Measurements from ENCODE around the gene LAMA2.

LAMA2 gene

DNA sequence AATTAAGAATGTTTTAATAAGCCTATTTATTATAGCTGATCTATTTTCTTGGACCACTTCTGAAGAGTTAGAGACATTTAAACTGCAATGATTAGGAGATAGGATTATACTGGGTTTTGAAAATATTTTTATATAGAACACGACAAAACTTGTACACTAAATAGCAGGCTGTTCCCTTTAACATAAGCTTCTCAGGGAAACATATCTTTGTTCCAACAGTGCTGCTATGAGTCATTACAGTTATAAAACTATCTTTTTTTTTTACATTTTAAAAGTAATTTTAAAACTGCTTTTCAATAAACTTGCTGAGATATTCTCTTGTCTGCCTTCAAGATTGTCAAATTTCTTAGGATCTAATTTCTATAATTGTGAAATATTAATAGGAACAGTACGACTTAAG lies 438.0 kb downstream of the LAMA2 start:
- DNase-seq (ENCODE audit: low spot score) = no peak

- peak; percentile 42 for DNase-seq (ENCODE audit: low spot score)
Measured at GRCh38 chr6:129321303-129321702, 438.4 kb downstream of the LAMA2 start.

DNA sequence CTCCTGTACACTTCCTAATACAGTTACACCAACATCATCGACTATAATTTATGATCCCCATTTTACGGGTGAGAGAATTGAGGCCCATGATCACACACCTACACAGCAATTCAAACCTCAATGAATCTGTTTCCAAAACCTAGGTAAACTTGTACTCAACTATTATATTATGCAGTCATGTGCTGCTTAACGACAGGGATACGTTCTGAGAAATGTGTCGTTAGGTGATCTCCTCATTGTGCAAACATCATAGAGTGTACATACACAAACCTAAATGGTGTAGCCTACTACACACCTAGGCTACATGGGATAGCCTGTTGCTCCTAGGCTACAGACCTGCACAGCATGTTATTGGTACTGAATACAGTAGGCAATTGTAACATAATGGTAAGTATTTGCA lies 441.4 kb downstream of the LAMA2 start:
- no peak for DNase-seq (ENCODE audit: low spot score)

GRCh38 chr6:129329678-129330077 lies 446.7 kb downstream of the LAMA2 start:
- DNase-seq (ENCODE audit: low spot score) = no peak

DNA sequence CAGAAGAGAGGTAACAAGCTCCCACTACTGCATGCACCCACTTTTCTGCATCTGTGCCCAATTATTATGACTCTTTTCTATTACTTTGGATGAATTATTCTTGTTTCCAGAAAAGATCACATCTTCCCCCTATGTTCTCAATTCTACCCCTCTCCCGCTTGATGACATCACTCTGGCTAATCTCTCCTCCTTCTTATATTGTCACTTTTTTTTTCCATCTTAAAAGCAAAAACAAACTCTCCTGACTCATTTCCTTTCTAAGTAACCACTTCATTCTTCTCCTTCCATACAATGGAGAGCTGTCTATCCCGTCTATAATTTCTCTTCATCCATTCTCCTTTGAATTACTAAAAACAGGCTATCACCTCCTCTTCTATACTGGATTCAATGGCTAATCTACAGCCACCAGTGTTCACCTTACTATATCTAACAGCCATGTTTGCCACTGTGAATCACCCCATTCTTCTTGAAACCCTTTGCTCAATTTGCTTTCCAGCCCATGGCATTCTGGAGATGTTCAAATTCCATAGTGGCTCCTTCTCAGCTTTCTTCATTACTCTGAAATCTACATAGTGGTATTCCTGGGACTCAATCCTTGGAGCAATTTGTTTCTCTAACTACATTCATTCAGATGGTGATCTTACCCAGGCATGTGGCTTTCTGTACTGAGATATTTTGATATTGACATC lies 448.7 kb downstream of the LAMA2 start:
- peak; percentile 27 for DNase-seq (ENCODE audit: low spot score)

DNA sequence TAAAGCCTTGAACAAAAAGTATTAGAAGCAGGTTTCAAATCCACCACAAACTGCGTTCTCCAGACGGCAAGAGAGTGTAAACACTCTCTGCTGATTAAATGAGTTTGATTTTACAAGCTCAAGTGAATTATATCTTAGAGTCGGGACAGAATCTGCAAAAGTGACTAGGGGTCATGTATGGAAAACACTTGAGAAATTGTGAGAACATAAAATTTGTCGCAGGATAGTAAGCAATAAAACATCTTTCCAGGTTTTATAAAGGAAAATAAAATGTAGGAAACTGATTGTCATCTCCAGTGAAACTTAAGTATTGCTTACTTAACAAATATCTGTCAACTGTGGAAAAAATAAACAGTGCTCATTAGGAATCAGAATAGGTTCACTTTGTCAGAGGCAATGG lies 452.9 kb downstream of the LAMA2 start:
- no peak for DNase-seq (ENCODE audit: low spot score)

DNA sequence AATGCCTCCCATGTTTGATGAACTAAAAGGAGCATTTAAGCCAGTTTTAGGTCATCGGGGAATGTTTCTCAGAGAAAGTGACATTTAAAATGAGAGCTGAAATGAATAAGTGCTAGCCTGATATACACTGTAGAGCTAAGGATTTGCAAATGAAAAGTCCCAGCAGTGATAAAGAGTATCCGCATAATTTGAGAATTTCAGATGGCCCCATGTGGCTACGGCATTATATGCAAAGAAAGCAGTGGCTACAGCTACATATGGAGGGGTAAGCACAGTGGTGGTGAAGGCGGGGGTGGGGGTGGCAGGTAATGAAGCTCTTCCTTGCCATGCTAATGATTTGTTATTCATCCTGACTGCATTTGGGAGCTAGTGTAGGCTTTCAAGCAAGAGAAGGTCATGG lies 455.7 kb downstream of the LAMA2 start:
- DNase-seq (ENCODE audit: low spot score) = no peak

GRCh38 chr6:129340983-129341382 lies 458.0 kb downstream of the LAMA2 start:
- DNase-seq (ENCODE audit: low spot score) = peak; percentile 13

DNA sequence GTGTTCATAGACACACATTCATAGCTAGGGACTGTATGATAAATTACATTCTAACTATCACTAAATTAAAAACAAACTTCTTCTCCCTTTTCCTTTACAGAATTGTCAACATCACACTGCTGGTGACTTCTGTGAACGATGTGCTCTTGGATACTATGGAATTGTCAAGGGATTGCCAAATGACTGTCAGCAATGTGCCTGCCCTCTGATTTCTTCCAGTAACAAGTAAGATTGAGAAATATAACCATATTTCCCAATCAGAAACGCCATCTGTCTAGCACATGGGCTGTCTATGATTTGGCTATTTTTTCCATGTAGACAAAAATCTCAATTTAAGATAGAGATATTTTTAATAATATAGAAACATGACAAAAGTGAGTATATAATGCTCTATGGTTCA lies 459.3 kb downstream of the LAMA2 start:
- no peak for DNase-seq (ENCODE audit: low spot score)

- no peak for DNase-seq (ENCODE audit: low spot score)
Measured at GRCh38 chr6:129342796-129343195, 459.9 kb downstream of the LAMA2 start.

- no peak for DNase-seq (ENCODE audit: low spot score)
Measured at GRCh38 chr6:129344379-129344778, 461.4 kb downstream of the LAMA2 start.

- peak; percentile 38 for DNase-seq (ENCODE audit: low spot score)
Measured at GRCh38 chr6:129345890-129346289, 463.0 kb downstream of the LAMA2 start.

DNA sequence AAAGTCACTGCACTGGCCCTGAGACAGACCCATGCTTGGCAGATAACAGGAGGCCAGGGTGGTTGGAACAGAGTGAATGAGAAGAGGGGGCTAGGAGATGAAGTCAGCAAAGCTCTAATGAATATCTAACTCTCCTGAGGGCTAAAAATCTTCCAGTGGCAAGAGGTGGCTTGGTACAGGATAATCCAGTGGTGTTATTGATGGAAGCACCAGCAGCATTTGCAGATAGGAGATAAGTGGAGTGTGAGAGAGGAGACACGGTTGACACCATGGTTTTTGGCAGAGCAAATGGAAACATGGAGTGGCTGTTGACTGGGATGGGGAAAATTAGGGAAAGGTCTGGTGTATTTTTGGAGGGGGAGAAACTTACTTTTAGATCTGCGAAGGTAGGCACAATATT lies 464.0 kb downstream of the LAMA2 start:
- DNase-seq (ENCODE audit: low spot score) = no peak

DNA sequence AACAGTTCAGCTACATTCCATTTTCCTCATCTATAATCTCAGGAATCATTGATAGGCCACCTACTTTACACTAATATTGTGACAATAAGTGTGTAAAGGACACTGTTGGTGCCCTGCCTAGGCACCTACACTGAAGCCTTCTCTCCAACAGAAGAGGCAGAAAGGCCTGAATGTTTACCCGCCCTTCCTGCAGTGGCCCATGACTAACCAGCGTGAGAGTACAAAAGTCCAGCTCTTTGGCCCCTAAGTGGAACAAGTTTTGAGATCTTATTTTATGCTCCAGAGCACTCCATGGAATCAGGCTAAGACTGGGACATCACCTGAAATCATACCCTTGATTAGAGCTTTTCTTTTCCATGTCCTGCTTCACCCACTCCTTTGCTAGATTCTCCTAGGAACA lies 467.3 kb downstream of the LAMA2 start:
- DNase-seq (ENCODE audit: low spot score) = peak; percentile 38

DNA sequence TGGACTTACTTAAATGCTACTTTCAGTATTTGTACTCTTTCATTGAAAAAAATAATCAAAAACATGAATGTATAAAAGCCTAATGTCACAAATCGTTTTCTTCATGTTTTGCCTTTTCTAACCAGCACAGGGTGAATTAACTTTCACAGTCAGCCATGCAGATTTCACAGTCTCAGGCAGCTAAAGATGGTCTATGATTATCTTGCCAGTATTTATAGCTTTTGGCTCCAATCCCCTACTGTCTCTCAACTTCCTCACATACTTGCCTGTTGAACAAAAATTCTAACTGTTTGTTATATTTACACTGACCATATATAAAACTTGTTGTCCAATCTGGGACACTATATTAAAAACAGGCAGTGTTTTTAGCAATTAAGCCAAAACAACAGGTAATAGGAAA lies 468.9 kb downstream of the LAMA2 start:
- DNase-seq (ENCODE audit: low spot score) = no peak

GRCh38 chr6:129353067-129353466 lies 470.1 kb downstream of the LAMA2 start:
- peak; percentile 54 for DNase-seq (ENCODE audit: low spot score)

DNA sequence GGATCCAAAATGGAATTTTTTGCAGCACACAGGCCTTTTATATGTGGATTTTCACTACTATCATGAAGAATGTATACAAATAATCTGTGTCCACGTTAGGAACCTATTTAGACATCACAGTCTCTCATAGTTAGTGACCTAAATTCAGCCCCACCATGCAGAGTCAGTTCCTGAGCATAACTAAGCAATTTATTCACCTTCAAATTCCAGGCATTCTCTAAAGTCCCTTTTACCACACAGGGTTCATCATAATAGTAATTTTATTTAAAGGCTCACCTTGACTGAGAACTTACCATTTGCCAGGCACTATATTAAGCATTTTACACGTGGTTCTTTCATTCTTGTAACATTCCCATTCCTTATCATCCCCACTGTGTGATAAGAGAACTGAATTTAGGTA lies 473.2 kb downstream of the LAMA2 start:
- peak; percentile 35 for DNase-seq (ENCODE audit: low spot score)

GRCh38 chr6:129359811-129360681 lies 477.1 kb downstream of the LAMA2 start:
- DNase-seq (ENCODE audit: low spot score) = no peak

DNA sequence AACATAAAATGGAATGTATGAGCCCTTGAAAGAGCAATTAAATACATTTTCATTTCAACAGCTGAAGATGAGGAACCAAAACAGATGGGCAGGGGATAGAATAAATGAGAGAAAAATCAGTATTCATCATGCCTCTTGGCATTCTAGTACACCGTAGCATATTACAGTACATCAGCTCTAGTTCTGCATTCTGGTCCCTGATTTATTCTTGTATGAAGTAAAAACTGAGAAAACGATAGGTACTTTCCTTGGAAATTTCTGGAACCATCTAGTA lies 477.7 kb downstream of the LAMA2 start:
- DNase-seq (ENCODE audit: low spot score) = no peak

GRCh38 chr6:129364037-129364436 lies 481.1 kb downstream of the LAMA2 start:
- DNase-seq (ENCODE audit: low spot score) = no peak

DNA sequence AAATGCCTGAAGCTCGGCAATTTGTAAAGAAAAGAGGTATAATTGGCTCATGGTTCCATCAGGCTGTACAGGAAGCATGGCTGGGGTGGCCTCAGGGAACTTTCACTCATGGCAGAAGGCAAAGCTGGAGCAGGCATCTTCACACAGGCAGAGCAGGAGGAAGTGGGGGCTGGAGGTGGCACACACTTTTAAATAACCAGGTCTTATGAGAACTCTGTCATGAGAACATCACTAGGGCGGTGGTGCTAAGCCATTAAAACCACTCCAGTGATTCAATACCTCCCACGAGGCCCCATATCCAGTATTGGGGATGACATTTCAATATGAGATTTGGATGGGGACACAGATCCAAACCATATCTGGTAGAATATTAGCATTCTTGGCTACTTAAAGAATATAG lies 481.8 kb downstream of the LAMA2 start:
- DNase-seq (ENCODE audit: low spot score) = no peak

DNA sequence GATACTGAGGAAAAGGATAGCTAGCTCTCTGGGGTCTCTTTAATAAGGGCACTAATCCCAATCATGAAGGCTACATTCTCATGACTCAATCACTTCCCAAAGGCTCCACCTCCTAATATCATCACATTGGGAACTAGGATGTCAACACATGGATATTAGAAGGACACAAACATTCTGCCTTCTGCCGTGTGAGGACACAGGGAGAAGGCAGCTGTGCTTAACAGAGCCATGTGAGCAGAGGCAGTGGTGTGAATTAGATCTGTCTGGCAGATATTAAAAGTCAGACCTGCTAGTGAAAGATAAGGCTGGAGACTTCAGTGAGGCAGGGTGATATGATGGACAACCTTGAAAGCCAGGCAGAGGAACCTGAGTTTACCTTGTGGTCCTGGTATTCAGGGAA lies 485.1 kb downstream of the LAMA2 start:
- DNase-seq (ENCODE audit: low spot score) = no peak

DNA sequence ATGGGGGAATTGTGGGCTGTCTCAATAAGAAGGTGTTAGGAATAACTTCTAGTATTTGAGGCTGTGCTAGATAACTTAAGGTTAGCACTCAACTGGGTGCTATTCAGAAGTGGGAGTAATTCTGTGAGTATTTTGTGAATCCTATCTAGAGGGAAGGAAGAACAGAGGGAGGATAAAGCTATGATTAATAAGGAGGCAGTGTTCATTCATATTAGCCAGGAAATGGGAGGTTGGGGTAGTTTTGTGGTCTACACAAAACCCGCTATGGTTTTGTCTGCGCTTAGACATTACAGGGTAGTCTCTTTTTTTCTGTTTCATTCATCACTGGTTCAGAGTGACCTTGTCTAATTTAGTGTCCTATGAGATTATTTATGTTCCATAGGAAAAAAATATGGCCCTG lies 486.0 kb downstream of the LAMA2 start:
- no peak for DNase-seq (ENCODE audit: low spot score)

DNA sequence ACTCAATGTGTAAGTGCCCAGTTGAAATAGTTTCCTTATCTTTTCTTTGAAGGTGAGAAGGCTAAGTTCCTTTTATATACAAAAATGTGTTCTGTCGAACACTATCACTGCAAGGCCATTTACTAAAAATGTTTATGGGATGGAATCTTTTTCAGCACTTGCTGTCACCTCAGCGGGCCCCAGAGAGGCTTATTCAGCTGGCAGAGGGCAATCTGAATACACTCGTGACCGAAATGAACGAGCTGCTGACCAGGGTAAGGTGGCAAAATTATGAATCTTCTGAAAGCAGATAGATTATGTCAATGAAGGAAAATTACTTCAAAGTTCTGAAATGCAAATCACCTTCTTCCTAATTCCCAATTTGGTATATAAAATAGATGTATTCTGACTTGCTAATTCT lies 486.8 kb downstream of the LAMA2 start:
- no peak for DNase-seq (ENCODE audit: low spot score)

Measured in kidney tubule cell (primary cell).